Measurements from ENCODE around the gene VENTX. TPM values are rescaled to one million over a fixed set of nuclear protein-coding genes. Genes with fewer than 3 reads are reported as not detected.

The VENTX gene
- total and polyA plus RNA-seq, 2 experiments from 2014 or later = not detected

- DNase-seq (ENCODE audit: low read depth in 1 of 2, low spot score in 1 of 2) = no peak
- no peaks in the 10 kb centered on the region for H3K9me3 ChIP-seq (ENCODE audit: low read depth)
- no peak overlapping the region for H3K4me3 ChIP-seq
- TF ChIP-seq CTCF (IDR thresholded peaks at IDR 0.05; ENCODE audit: low read depth, low read length) = no peak
- H3K4me1 ChIP-seq (ENCODE audit: low read depth) = no peaks in the 10 kb centered on the region
- H3K27me3 ChIP-seq = no peaks in the 10 kb centered on the region
- no peak overlapping the region for H3K27ac ChIP-seq
- no peaks in the 10 kb centered on the region for H3K36me3 ChIP-seq
Measured at GRCh38 chr10:133207627-133208026, 30.0 kb upstream of the VENTX start.

GRCh38 chr10:133208466-133208865 lies 29.2 kb upstream of the VENTX start:
- Histone ChIP-seq H3K27ac (no peak overlapping the region), H3K27me3 (no peaks in the 10 kb centered on the region), H3K36me3 (no peaks in the 10 kb centered on the region), H3K4me3 (no peak overlapping the region), H3K4me1 (ENCODE audit: low read depth) (no peaks in the 10 kb centered on the region), H3K9me3 (ENCODE audit: low read depth) (no peaks in the 10 kb centered on the region)
- DNase-seq (ENCODE audit: low read depth in 1 of 2, low spot score in 1 of 2) = no peak
- no peak for TF ChIP-seq CTCF (IDR thresholded peaks at IDR 0.05; ENCODE audit: low read depth, low read length)

GRCh38 chr10:133209117-133209516 lies 28.5 kb upstream of the VENTX start:
- Histone ChIP-seq H3K9me3 (ENCODE audit: low read depth) (no peaks in the 10 kb centered on the region), H3K27ac (no peak overlapping the region), H3K4me3 (no peak overlapping the region), H3K27me3 (no peaks in the 10 kb centered on the region), H3K36me3 (no peaks in the 10 kb centered on the region), H3K4me1 (ENCODE audit: low read depth) (no peaks in the 10 kb centered on the region)
- DNase-seq (ENCODE audit: low read depth in 1 of 2, low spot score in 1 of 2) = no peak
- TF ChIP-seq CTCF (IDR thresholded peaks at IDR 0.05; ENCODE audit: low read depth, low read length) = no peak

- no peak for DNase-seq (ENCODE audit: low read depth in 1 of 2, low spot score in 1 of 2)
- no peak for TF ChIP-seq CTCF (IDR thresholded peaks at IDR 0.05; ENCODE audit: low read depth, low read length)
- no peaks in the 10 kb centered on the region for H3K4me1 ChIP-seq (ENCODE audit: low read depth)
- H3K27me3 ChIP-seq = no peaks in the 10 kb centered on the region
- no peaks in the 10 kb centered on the region for H3K36me3 ChIP-seq
- H3K4me3 ChIP-seq = no peak overlapping the region
- no peaks in the 10 kb centered on the region for H3K9me3 ChIP-seq (ENCODE audit: low read depth)
- H3K27ac ChIP-seq = no peak overlapping the region
Measured at GRCh38 chr10:133209641-133210040, 28.0 kb upstream of the VENTX start.

GRCh38 chr10:133210398-133211140 lies 27.1 kb upstream of the VENTX start:
- Histone ChIP-seq H3K27ac (no peak overlapping the region), H3K4me3 (no peak overlapping the region), H3K9me3 (ENCODE audit: low read depth) (no peaks in the 10 kb centered on the region), H3K27me3 (no peaks in the 10 kb centered on the region), H3K36me3 (no peaks in the 10 kb centered on the region), H3K4me1 (ENCODE audit: low read depth) (no peaks in the 10 kb centered on the region)
- no peak for DNase-seq (ENCODE audit: low read depth in 1 of 2, low spot score in 1 of 2)
- TF ChIP-seq CTCF (IDR thresholded peaks at IDR 0.05; ENCODE audit: low read depth, low read length) = no peak

Data from cardiac muscle cell (in vitro differentiated cells and primary cell).